Stimulated activated CD8-positive, alpha-beta memory T cell treated with anti-CD3 and anti-CD28 coated beads, Interleukin-12 subunit alpha, Interleukin-12 subunit beta, amount 100 ng/mL, for 1 hour (primary cell): ENCODE measurements around the gene USP17L10.
"Not testable (repeated sequence)": the region's sequence is repeated elsewhere in the genome, so short reads cannot be mapped to it uniquely, and the experiment has no call there.

Source experiments
- DNase-seq: peaks from one replicate; pipeline ENCODE4 v3.0.0-alpha.2; 2020; ENCODE audit warnings: low read depth

The USP17L10 gene

GRCh38 chr4:9210357-9210756, at the start of gene USP17L10:
TSS of gene USP17L10 (plus strand) at chr4:9210657. CDS start at chr4:9210657, 0 bp downstream.
- DNase-seq = not testable (repeated sequence)

GRCh38 chr4:9165990-9166389, 44.5 kb upstream of the USP17L10 start:
- DNase-seq = not testable (repeated sequence)

GRCh38 chr4:9169791-9170459, 40.5 kb upstream of the USP17L10 start, which contains the start of gene FAM90A26:
TSS of gene FAM90A26 (plus strand) at chr4:9170409. CDS start at chr4:9173173, 2,764 bp downstream.
- not testable (repeated sequence) for DNase-seq

GRCh38 chr4:9214701-9215100, 4.2 kb downstream of the USP17L10 start:
- not testable (repeated sequence) for DNase-seq

GRCh38 chr4:9215105-9215504, 4.6 kb downstream of the USP17L10 start, which contains the start of gene USP17L11:
TSS of gene USP17L11 (plus strand) at chr4:9215405. CDS start at chr4:9215405, 0 bp downstream.
- not testable (repeated sequence) for DNase-seq

- DNase-seq = not testable (repeated sequence)
Observed at GRCh38 chr4:9219852-9220251, 9.4 kb downstream of the USP17L10 start, which contains the start of gene USP17L12. TSS of gene USP17L12 (plus strand) at chr4:9220152. CDS start at chr4:9220152, 0 bp downstream.

GRCh38 chr4:9224596-9224995, 14.1 kb downstream of the USP17L10 start, which contains the start of gene USP17L13:
TSS of gene USP17L13 (plus strand) at chr4:9224896. CDS start at chr4:9224896, 0 bp downstream.
- not testable (repeated sequence) for DNase-seq

GRCh38 chr4:9230249-9230648, 19.8 kb downstream of the USP17L10 start:
- DNase-seq = not testable (repeated sequence)

- DNase-seq = not testable (repeated sequence)
Observed at GRCh38 chr4:9234085-9234484, 23.6 kb downstream of the USP17L10 start, which contains the start of gene USP17L15. TSS of gene USP17L15 (plus strand) at chr4:9234385. CDS start at chr4:9234385, 0 bp downstream.

- DNase-seq = not testable (repeated sequence)
Observed at GRCh38 chr4:9238461-9238860, 28.0 kb downstream of the USP17L10 start.

- not testable (repeated sequence) for DNase-seq
Observed at GRCh38 chr4:9243579-9243978, 33.1 kb downstream of the USP17L10 start, which contains the start of gene USP17L17. TSS of gene USP17L17 (plus strand) at chr4:9243879. CDS start at chr4:9243879, 0 bp downstream.

GRCh38 chr4:9247953-9248680, 37.7 kb downstream of the USP17L10 start, which contains the start of gene USP17L18:
TSS of gene USP17L18 (plus strand) at chr4:9248630. CDS start at chr4:9248630, 0 bp downstream.
- DNase-seq = not testable (repeated sequence)

GRCh38 chr4:9253078-9253477, 42.6 kb downstream of the USP17L10 start, which contains the start of gene USP17L19:
TSS of gene USP17L19 (plus strand) at chr4:9253378. CDS start at chr4:9253378, 0 bp downstream.
- not testable (repeated sequence) for DNase-seq

GRCh38 chr4:9257824-9258223, 47.4 kb downstream of the USP17L10 start, which contains the start of gene USP17L20:
TSS of gene USP17L20 (plus strand) at chr4:9258124. CDS start at chr4:9258124, 0 bp downstream.
- not testable (repeated sequence) for DNase-seq
